H9 (cell line): ENCODE data around the gene BTBD6. TPM values are rescaled to one million over a fixed set of nuclear protein-coding genes. Genes with fewer than 3 reads are reported as not detected.

Experiments used
- DNase-seq: peaks from one replicate; pipeline ENCODE4 v3.0.0-alpha.2; 2017
- H2AFZ ChIP-seq: one replicate; pipeline ENCODE4 v1.6.1; 2013; ENCODE audit warnings: mild to moderate bottlenecking, low read length, control low read depth, moderate library complexity
- H2AK5ac ChIP-seq: 2 replicates; pipeline ENCODE4 v1.6.1; 2013; ENCODE audit warnings: low read length, control low read depth, mixed read lengths; ENCODE audit not compliant: insufficient read length
- H2BK120ac ChIP-seq: one replicate; pipeline ENCODE4 v1.6.1; 2013; ENCODE audit warnings: low read depth, mild to moderate bottlenecking, low read length, control low read depth, inconsistent platforms; ENCODE audit not compliant: poor library complexity, severe bottlenecking
- H2BK12ac ChIP-seq: 2 replicates; pipeline ENCODE4 v1.6.1; 2013; ENCODE audit warnings: low read length, control low read depth, mixed read lengths, low read depth; ENCODE audit not compliant: insufficient read length
- H2BK15ac ChIP-seq: 2 replicates; pipeline ENCODE4 v1.6.1; 2013; ENCODE audit warnings: low read depth, low read length, control low read depth
- H2BK20ac ChIP-seq: one replicate; pipeline ENCODE4 v1.6.1; 2013; ENCODE audit warnings: low read depth, mild to moderate bottlenecking, low read length, control low read depth, inconsistent platforms; ENCODE audit not compliant: poor library complexity, severe bottlenecking
- H2BK5ac ChIP-seq: 2 replicates; pipeline ENCODE4 v1.6.1; 2013; ENCODE audit warnings: low read length, control low read depth, mixed read lengths; ENCODE audit not compliant: insufficient read length
- H3K14ac ChIP-seq: 2 replicates; pipeline ENCODE4 v1.6.1; 2013; ENCODE audit warnings: low read length, control low read depth; ENCODE audit not compliant: insufficient read depth
- H3K18ac ChIP-seq: 2 replicates; pipeline ENCODE4 v1.6.1; 2013; ENCODE audit warnings: low read depth, mild to moderate bottlenecking, mixed read lengths, low read length, control low read depth; ENCODE audit not compliant: insufficient read length
- H3K23ac ChIP-seq: 2 replicates; pipeline ENCODE4 v1.6.1; 2013; ENCODE audit warnings: low read length, control low read depth, mixed read lengths, low read depth; ENCODE audit not compliant: insufficient read length
- H3K23me2 ChIP-seq: 2 replicates; pipeline ENCODE4 v1.6.1; 2013; ENCODE audit warnings: low read depth, mild to moderate bottlenecking, mixed read lengths, low read length, control low read depth; ENCODE audit not compliant: insufficient read length, poor library complexity, severe bottlenecking
- H3K27ac ChIP-seq: 2 replicates; pipeline ENCODE4 v1.5.1; 2013; ENCODE audit warnings: low read length, control low read depth, mixed read lengths, low read depth; ENCODE audit not compliant: insufficient read length
- H3K27me3 ChIP-seq: 2 replicates; pipeline ENCODE4 v1.6.1; 2013; ENCODE audit warnings: low read length, control low read depth, inconsistent platforms; ENCODE audit not compliant: insufficient read depth
- H3K4ac ChIP-seq: 2 replicates; pipeline ENCODE4 v1.6.1; 2013; ENCODE audit warnings: low read depth, mild to moderate bottlenecking, control low read depth, inconsistent platforms, low read length, moderate library complexity
- H3K4me1 ChIP-seq: 2 replicates; pipeline ENCODE4 v1.6.1; 2013; ENCODE audit warnings: low read length, control low read depth, inconsistent platforms; ENCODE audit not compliant: insufficient read depth
- H3K4me2 ChIP-seq: 2 replicates; pipeline ENCODE4 v1.6.1; 2013; ENCODE audit warnings: low read length, control low read depth, mixed read lengths; ENCODE audit not compliant: insufficient read length, insufficient read depth
- H3K56ac ChIP-seq: 2 replicates; pipeline ENCODE4 v1.6.1; 2013; ENCODE audit warnings: low read depth, mild to moderate bottlenecking, mixed read lengths, low read length, control low read depth; ENCODE audit not compliant: insufficient read length
- H3K79me1 ChIP-seq: 2 replicates; pipeline ENCODE4 v1.6.1; 2013; ENCODE audit warnings: low read depth, mild to moderate bottlenecking, moderate library complexity, low read length, control low read depth, inconsistent platforms; ENCODE audit not compliant: insufficient read depth, poor library complexity, severe bottlenecking
- H3K79me2 ChIP-seq: 2 replicates; pipeline ENCODE4 v1.6.1; 2013; ENCODE audit warnings: low read length, control low read depth, inconsistent platforms; ENCODE audit not compliant: insufficient read depth
- H3K9ac ChIP-seq: 2 replicates; pipeline ENCODE4 v1.6.1; 2013; ENCODE audit warnings: low read length, control low read depth, mixed read lengths; ENCODE audit not compliant: insufficient read length; ENCODE audit errors: extremely low read depth
- H3K9me3 ChIP-seq: one replicate; pipeline ENCODE4 v1.6.1; 2013; ENCODE audit warnings: low read depth, low read length, inconsistent platforms; ENCODE audit not compliant: control insufficient read depth
- H3T11ph ChIP-seq: one replicate; pipeline ENCODE4 v1.6.1; 2013; ENCODE audit warnings: mild to moderate bottlenecking, low read length, control low read depth, inconsistent platforms
- H4K20me1 ChIP-seq: one replicate; pipeline ENCODE4 v1.6.1; 2013; ENCODE audit not compliant: control insufficient read depth, insufficient read length, insufficient read depth
- H4K5ac ChIP-seq: 2 replicates; pipeline ENCODE4 v1.6.1; 2013; ENCODE audit warnings: low read depth, mild to moderate bottlenecking, mixed read lengths, low read length, control low read depth; ENCODE audit not compliant: insufficient read length
- H4K8ac ChIP-seq: replicated peaks from 2 replicates; pipeline ENCODE4 v1.6.1; 2013; ENCODE audit warnings: low read length, control low read depth, mixed read lengths, low read depth; ENCODE audit not compliant: insufficient read length
- H4K91ac ChIP-seq: 2 replicates; pipeline ENCODE4 v1.6.1; 2013; ENCODE audit warnings: low read depth, mild to moderate bottlenecking, moderate library complexity, mixed read lengths, low read length, control low read depth; ENCODE audit not compliant: insufficient read length
- H3K27ac Mint-ChIP-seq, 3 experiments: 2 replicates in 2 of 3; 3 replicates in 1 of 3; pipeline ENCODE4 v1.8.0; 2020 to 2021; ENCODE audit warnings: mixed read lengths in 3 of 3, mild to moderate bottlenecking in 1 of 3, moderate library complexity in 1 of 3
- H3K27me3 Mint-ChIP-seq: 2 replicates; pipeline ENCODE4 v1.8.0; 2021; ENCODE audit warnings: low read depth, mild to moderate bottlenecking, moderate library complexity, mixed read lengths
- H3K36me3 Mint-ChIP-seq, 3 experiments: 2 replicates in 2 of 3; 3 replicates in 1 of 3; pipeline ENCODE4 v1.8.0; 2020 to 2021; ENCODE audit warnings: low read depth in 3 of 3, mixed read lengths in 3 of 3; ENCODE audit not compliant: insufficient read depth in 1 of 3
- H3K4me1 Mint-ChIP-seq, 2 experiments: 2 replicates each; pipeline ENCODE4 v1.8.0; 2020; ENCODE audit warnings: mixed read lengths in 2 of 2
- H3K4me3 Mint-ChIP-seq, 2 experiments: 2 replicates in 1 of 2; 3 replicates in 1 of 2; pipeline ENCODE4 v1.8.0; 2020 to 2021; ENCODE audit warnings: mild to moderate bottlenecking in 2 of 2, mixed read lengths in 2 of 2, moderate library complexity in 1 of 2
- H3K9me3 Mint-ChIP-seq, 2 experiments: 2 replicates in 1 of 2; 3 replicates in 1 of 2; pipeline ENCODE4 v1.8.0; 2020; ENCODE audit warnings: mild to moderate bottlenecking in 2 of 2, mixed read lengths in 2 of 2, moderate library complexity in 1 of 2
- WGBS: extraction: QIAGEN DNeasy Blood & Tissue Kit; methylation state at CpG from one replicate; pipeline ENCODE4 v1.1.7; 2013; ENCODE audit warnings: missing lambda C conversion rate, low lambda C conversion rate, mixed read lengths; ENCODE audit not compliant: insufficient read length; ENCODE audit errors: extremely low coverage; 5-methylcytosine and 5-hydroxymethylcytosine counted together
- total RNA-seq: library from RNA; stranded (reverse); gene quantifications from 2 replicates; pipeline ENCODE4 v1.2.1, GENCODE V29; 2021
- TF ChIP-seq, protein P1 (sequence below): fragments of 200-600 bp; sonication (generic); conservative IDR thresholded peaks from 3 replicates; pipeline ENCODE4 v1.8.0; 2021; ENCODE audit warnings: antibody characterized with exemption, mild to moderate bottlenecking

The BTBD6 gene
- total RNA-seq, 1 experiment from 2014 or later: 23.3 TPM

DNA sequence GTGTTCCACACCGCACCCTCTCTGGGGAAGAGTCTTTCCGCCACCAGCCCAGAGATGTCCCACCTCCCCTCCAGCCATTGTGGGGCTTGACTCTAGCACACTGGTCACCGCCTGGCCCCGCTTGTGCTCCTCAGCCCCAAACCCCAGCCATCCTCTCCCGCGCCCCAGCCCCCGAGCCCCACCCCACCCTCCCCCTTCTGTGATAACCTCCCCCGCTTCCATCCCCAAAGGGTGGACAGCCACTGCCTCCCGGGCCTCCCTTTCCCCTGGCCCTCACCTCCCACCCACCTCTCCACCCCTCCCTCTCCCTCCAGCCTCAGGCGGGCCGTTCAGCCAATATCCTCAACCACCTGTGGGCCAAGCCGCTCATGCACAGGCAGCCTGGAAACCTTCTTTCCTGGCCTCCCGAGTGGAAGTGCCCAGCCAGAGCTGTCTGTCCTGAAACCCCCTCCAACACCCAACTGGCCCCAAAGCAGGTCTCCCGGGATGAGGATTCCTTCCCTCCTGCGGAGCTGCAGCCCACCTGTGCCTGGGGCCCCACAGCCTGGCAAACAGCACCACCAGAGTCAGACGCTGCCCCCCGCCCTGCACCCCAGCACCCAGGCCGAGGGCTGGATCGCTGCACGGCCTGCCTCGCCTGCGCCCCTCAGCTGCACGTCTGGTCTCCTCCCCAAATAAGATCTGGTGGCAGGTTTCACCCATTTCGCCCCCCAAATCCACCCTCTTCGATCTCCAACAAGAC is 40.2 kb upstream of the BTBD6 start:
- no peak overlapping the region; the same call in 1 of the 2 replicates for H3K14ac ChIP-seq
- no peaks in the 10 kb centered on the region for H3K27me3 ChIP-seq
- no peak overlapping the region for H2AFZ ChIP-seq
- H3K4ac ChIP-seq: no peak overlapping the region
- Mint-ChIP-seq H3K4me3 (no peak overlapping the region), H3K4me1 (no peaks in the 10 kb centered on the region; a peak in 2 of 4 replicates), H3K27me3 (peaks cover 1% of the 10 kb centered on the region; the same call in 1 of the 2 replicates), H3K27ac (0 out of 7 replicates have a peak overlapping the region, but pooled peaks of 1 of the 3 experiments have one; percentile 22), H3K9me3 (no peaks in the 10 kb centered on the region), H3K36me3 (no peaks in the 10 kb centered on the region; a peak in 2 of 7 replicates)
- H2BK120ac ChIP-seq: no peak overlapping the region
- H3K9me3 ChIP-seq: no peaks in the 10 kb centered on the region
- no peak overlapping the region for H2BK12ac ChIP-seq
- no peak overlapping the region for H3K23ac ChIP-seq
- H3K79me2 ChIP-seq: no peaks in the 10 kb centered on the region
- H4K91ac ChIP-seq: no peak overlapping the region
- TF ChIP-seq, protein P1, sequence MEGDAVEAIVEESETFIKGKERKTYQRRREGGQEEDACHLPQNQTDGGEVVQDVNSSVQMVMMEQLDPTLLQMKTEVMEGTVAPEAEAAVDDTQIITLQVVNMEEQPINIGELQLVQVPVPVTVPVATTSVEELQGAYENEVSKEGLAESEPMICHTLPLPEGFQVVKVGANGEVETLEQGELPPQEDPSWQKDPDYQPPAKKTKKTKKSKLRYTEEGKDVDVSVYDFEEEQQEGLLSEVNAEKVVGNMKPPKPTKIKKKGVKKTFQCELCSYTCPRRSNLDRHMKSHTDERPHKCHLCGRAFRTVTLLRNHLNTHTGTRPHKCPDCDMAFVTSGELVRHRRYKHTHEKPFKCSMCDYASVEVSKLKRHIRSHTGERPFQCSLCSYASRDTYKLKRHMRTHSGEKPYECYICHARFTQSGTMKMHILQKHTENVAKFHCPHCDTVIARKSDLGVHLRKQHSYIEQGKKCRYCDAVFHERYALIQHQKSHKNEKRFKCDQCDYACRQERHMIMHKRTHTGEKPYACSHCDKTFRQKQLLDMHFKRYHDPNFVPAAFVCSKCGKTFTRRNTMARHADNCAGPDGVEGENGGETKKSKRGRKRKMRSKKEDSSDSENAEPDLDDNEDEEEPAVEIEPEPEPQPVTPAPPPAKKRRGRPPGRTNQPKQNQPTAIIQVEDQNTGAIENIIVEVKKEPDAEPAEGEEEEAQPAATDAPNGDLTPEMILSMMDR: no peak
- no peak overlapping the region for H2AK5ac ChIP-seq
- no peaks in the 10 kb centered on the region for H4K20me1 ChIP-seq
- H4K5ac ChIP-seq: no peak overlapping the region
- no peak overlapping the region for H3K56ac ChIP-seq
- H3K4me2 ChIP-seq: no peak overlapping the region
- no peak overlapping the region for H4K8ac ChIP-seq
- H3K79me1 ChIP-seq: no peaks in the 10 kb centered on the region
- no peak for DNase-seq
- no peaks in the 10 kb centered on the region for H3K23me2 ChIP-seq
- H3K9ac ChIP-seq: no peak overlapping the region
- H3T11ph ChIP-seq: no peak overlapping the region
- H2BK20ac ChIP-seq: no peak overlapping the region
- no peak overlapping the region for H3K27ac ChIP-seq
- H3K18ac ChIP-seq: no peak overlapping the region
- no CpG with 5 or more reads among the region's 25 CpGs for WGBS
- H3K4me1 ChIP-seq: no peaks in the 10 kb centered on the region
- H2BK5ac ChIP-seq: no peak overlapping the region
- H2BK15ac ChIP-seq: no peak overlapping the region
